Neural cell (in vitro differentiated cells): ENCODE results near the gene ACSL6. TPM values are rescaled to one million over a fixed set of nuclear protein-coding genes. Genes with fewer than 3 reads are reported as not detected.

ENCODE experiments used
- H2AFZ ChIP-seq: fragments of 200-600, 300-800 bp; sonication (generic), shearing (Covaris generic); 2 replicates; pipeline ENCODE4 v1.6.0; 2014; ENCODE audit warnings: low read depth, mild to moderate bottlenecking, antibody characterized with exemption, low read length, moderate library complexity
- H3F3A ChIP-seq: fragments of 200-600 bp; shearing (Covaris generic); 2 replicates; pipeline ENCODE4 v1.6.1; 2016; ENCODE audit warnings: mild to moderate bottlenecking, moderate library complexity, mixed read lengths, antibody characterized with exemption, low read length; ENCODE audit not compliant: insufficient read depth, poor library complexity, severe bottlenecking
- H3K27ac ChIP-seq: fragments of 200-600, 300-800 bp; sonication (generic), shearing (Covaris generic); 2 replicates; pipeline ENCODE4 v1.5.1; 2014; ENCODE audit warnings: mild to moderate bottlenecking, low read length, moderate library complexity
- H3K27me3 ChIP-seq: fragments of 300-800, 200-600 bp; sonication (generic), shearing (Covaris generic); 2 replicates; pipeline ENCODE4 v1.6.0; 2014; ENCODE audit warnings: mild to moderate bottlenecking, low read depth, low read length, moderate library complexity; ENCODE audit not compliant: insufficient read depth
- H3K36me3 ChIP-seq: fragments of 300-800, 200-600 bp; sonication (generic), shearing (Covaris generic); 2 replicates; pipeline ENCODE4 v1.5.1; 2014; ENCODE audit warnings: mild to moderate bottlenecking, antibody characterized with exemption, low read length, moderate library complexity; ENCODE audit not compliant: insufficient read depth
- H3K4me2 ChIP-seq: fragments of 300-800, 200-600 bp; sonication (generic), shearing (Covaris generic); 2 replicates; pipeline ENCODE4 v1.6.0; 2014; ENCODE audit warnings: mild to moderate bottlenecking, low read length
- H3K4me3 ChIP-seq: fragments of 300-800, 200-600 bp; sonication (generic), shearing (Covaris generic); 2 replicates; pipeline ENCODE4 v1.5.1; 2014; ENCODE audit warnings: mild to moderate bottlenecking, low read length, moderate library complexity
- H3K79me2 ChIP-seq: fragments of 200-600 bp; shearing (Covaris generic); replicated peaks from 2 replicates; pipeline ENCODE4 v1.6.0; 2014; ENCODE audit warnings: mild to moderate bottlenecking, low read length, moderate library complexity; ENCODE audit not compliant: insufficient read depth
- H3K9ac ChIP-seq: fragments of 300-800, 200-600 bp; sonication (generic), shearing (Covaris generic); 2 replicates; pipeline ENCODE4 v1.6.1; 2016; ENCODE audit warnings: mild to moderate bottlenecking, low read length, mixed read lengths
- H3K9me2 ChIP-seq: fragments of 200-600 bp; shearing (Covaris generic); 2 replicates; pipeline ENCODE4 v1.6.1; 2016; ENCODE audit warnings: mild to moderate bottlenecking, low read length, mixed read lengths; ENCODE audit not compliant: insufficient read depth
- H3K9me3 ChIP-seq: fragments of 200-600, 300-800 bp; sonication (generic), shearing (Covaris generic); 2 replicates; pipeline ENCODE4 v1.6.1; 2016; ENCODE audit warnings: mild to moderate bottlenecking, mixed run types, low read length, moderate library complexity, mixed read lengths
- H4K20me1 ChIP-seq: fragments of 200-600 bp; shearing (Covaris generic); 2 replicates; pipeline ENCODE4 v1.6.1; 2016; ENCODE audit warnings: mild to moderate bottlenecking, mixed run types; ENCODE audit not compliant: insufficient read depth
- EP300 ChIP-seq: fragments of 450-650 bp; conservative IDR thresholded peaks from 2 replicates; pipeline ENCODE4 v1.6.1; 2014; ENCODE audit warnings: antibody characterized with exemption, mild to moderate bottlenecking, moderate library complexity; ENCODE audit not compliant: poor library complexity, severe bottlenecking
- EZH2 ChIP-seq: fragments of 200-600, 300-800 bp; shearing (Covaris generic), sonication (generic); IDR thresholded peaks from 2 replicates; pipeline ENCODE4 v1.6.1; 2014; ENCODE audit warnings: antibody characterized with exemption, low read length, borderline replicate concordance, mild to moderate bottlenecking; ENCODE audit not compliant: insufficient read depth, poor library complexity, severe bottlenecking
- MXI1 ChIP-seq: fragments of 450-650 bp; conservative IDR thresholded peaks from 2 replicates; pipeline ENCODE4 v1.6.1; 2014; ENCODE audit warnings: antibody characterized with exemption, mild to moderate bottlenecking; ENCODE audit not compliant: poor library complexity, severe bottlenecking
- POLR2AphosphoS5 ChIP-seq: IDR thresholded peaks from 2 replicates; pipeline ENCODE4 v1.6.1; 2012
- RAD21 ChIP-seq: fragments of 450-650 bp; conservative IDR thresholded peaks from 2 replicates; pipeline ENCODE4 v1.6.1; 2014; ENCODE audit warnings: antibody characterized with exemption, mild to moderate bottlenecking, moderate library complexity
- SMC3 ChIP-seq: fragments of 450-650 bp; conservative IDR thresholded peaks from 2 replicates; pipeline ENCODE4 v1.6.1; 2014; ENCODE audit warnings: antibody characterized with exemption, mild to moderate bottlenecking, moderate library complexity; ENCODE audit not compliant: poor library complexity
- TAF1 ChIP-seq: IDR thresholded peaks from 2 replicates; pipeline ENCODE4 v1.6.1; 2012; ENCODE audit warnings: low read depth
- polyA plus RNA-seq: library from polyadenylated mRNA; depleted of rRNA; stranded (reverse); fragments of >200 nt; gene quantifications from 2 replicates; pipeline ENCODE4 v1.2.3, GENCODE V29; 2014
- TF ChIP-seq, protein P1 (sequence below): IDR thresholded peaks from 2 replicates; pipeline ENCODE4 v1.6.1; 2012; ENCODE audit warnings: borderline replicate concordance
- TF ChIP-seq, protein P2 (sequence below): fragments of 450-650 bp; IDR thresholded peaks from 2 replicates; pipeline ENCODE4 v1.5.1; 2014; ENCODE audit warnings: antibody characterized with exemption, mild to moderate bottlenecking, moderate library complexity; ENCODE audit not compliant: poor library complexity, severe bottlenecking

Gene ACSL6
- polyA plus RNA-seq, 1 donor from 2014 or later, result 30.5 TPM

DNA sequence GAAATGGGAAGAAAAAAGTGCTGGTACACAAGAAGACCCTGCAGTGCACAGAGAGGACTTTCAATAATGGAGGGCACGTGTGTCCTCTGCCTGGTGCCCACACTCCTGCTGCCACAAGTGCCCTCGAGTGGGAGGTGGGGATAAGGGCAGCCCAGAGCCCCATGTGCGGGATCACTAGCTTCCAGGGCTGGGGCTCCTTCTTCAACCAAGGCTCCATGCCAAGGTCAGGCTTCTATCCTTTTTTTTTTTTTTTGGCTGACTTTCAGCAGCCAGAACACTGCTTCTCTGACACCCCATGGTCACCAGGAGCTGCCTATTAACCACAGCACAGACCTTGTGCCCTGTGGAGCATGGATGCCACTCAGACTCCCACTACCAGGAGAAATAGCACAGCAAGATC lies 7.5 kb downstream of the ACSL6 start:
- H3K9ac ChIP-seq, result no peak overlapping the region
- H3K79me2 ChIP-seq, result no peaks in the 10 kb centered on the region
- no peak overlapping the region for H3K4me2 ChIP-seq
- no peaks in the 10 kb centered on the region for H3K9me3 ChIP-seq
- H2AFZ ChIP-seq, result no peak overlapping the region
- no peak for TF ChIP-seq EZH2
- no peak for TF ChIP-seq MXI1
- no peak for TF ChIP-seq RAD21
- TF ChIP-seq POLR2AphosphoS5, result no peak
- TF ChIP-seq EP300, result no peak
- TF ChIP-seq, protein P1, sequence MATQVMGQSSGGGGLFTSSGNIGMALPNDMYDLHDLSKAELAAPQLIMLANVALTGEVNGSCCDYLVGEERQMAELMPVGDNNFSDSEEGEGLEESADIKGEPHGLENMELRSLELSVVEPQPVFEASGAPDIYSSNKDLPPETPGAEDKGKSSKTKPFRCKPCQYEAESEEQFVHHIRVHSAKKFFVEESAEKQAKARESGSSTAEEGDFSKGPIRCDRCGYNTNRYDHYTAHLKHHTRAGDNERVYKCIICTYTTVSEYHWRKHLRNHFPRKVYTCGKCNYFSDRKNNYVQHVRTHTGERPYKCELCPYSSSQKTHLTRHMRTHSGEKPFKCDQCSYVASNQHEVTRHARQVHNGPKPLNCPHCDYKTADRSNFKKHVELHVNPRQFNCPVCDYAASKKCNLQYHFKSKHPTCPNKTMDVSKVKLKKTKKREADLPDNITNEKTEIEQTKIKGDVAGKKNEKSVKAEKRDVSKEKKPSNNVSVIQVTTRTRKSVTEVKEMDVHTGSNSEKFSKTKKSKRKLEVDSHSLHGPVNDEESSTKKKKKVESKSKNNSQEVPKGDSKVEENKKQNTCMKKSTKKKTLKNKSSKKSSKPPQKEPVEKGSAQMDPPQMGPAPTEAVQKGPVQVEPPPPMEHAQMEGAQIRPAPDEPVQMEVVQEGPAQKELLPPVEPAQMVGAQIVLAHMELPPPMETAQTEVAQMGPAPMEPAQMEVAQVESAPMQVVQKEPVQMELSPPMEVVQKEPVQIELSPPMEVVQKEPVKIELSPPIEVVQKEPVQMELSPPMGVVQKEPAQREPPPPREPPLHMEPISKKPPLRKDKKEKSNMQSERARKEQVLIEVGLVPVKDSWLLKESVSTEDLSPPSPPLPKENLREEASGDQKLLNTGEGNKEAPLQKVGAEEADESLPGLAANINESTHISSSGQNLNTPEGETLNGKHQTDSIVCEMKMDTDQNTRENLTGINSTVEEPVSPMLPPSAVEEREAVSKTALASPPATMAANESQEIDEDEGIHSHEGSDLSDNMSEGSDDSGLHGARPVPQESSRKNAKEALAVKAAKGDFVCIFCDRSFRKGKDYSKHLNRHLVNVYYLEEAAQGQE, result no peak
- no peak for TF ChIP-seq SMC3
- no peak for TF ChIP-seq TAF1
- TF ChIP-seq, protein P2, sequence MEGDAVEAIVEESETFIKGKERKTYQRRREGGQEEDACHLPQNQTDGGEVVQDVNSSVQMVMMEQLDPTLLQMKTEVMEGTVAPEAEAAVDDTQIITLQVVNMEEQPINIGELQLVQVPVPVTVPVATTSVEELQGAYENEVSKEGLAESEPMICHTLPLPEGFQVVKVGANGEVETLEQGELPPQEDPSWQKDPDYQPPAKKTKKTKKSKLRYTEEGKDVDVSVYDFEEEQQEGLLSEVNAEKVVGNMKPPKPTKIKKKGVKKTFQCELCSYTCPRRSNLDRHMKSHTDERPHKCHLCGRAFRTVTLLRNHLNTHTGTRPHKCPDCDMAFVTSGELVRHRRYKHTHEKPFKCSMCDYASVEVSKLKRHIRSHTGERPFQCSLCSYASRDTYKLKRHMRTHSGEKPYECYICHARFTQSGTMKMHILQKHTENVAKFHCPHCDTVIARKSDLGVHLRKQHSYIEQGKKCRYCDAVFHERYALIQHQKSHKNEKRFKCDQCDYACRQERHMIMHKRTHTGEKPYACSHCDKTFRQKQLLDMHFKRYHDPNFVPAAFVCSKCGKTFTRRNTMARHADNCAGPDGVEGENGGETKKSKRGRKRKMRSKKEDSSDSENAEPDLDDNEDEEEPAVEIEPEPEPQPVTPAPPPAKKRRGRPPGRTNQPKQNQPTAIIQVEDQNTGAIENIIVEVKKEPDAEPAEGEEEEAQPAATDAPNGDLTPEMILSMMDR, result no peak
- H4K20me1 ChIP-seq, result no peaks in the 10 kb centered on the region
- H3F3A ChIP-seq, result no peaks in the 10 kb centered on the region
- H3K9me2 ChIP-seq, result no peaks in the 10 kb centered on the region
- no peaks in the 10 kb centered on the region for H3K36me3 ChIP-seq
- no peak overlapping the region for H3K4me3 ChIP-seq
- no peaks in the 10 kb centered on the region for H3K27me3 ChIP-seq
- H3K27ac ChIP-seq, result no peak overlapping the region

DNA sequence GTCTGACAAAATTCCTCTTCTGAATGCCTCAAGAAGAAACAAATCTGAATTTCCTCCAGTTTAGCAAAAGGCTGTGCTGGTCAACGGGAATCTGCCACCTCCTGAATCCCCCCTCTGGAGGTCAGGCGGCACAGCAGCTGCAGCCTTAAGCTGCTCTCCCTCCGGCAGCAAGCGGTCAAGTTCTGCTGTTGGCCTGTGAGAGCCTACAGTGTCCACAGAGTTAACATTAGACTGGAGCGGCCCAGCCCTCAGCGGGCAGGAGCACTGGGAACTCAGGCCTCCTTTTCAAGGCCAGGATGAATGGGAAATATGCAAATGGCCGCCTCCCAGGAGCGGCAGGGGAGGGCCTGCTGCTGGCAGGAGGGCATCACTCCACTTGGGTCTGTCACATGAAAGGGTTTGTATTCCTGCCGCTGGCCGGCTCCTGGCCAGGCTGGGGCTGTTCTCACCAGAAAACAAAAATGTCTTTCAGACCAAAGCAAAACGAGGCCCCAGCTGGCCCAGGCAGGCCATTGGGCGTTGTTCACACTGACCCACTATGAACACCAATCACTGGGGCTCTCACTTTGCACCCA lies 8.2 kb downstream of the ACSL6 start:
- no peak overlapping the region for H3K9ac ChIP-seq
- H3K79me2 ChIP-seq, result no peaks in the 10 kb centered on the region
- no peaks in the 10 kb centered on the region for H3K27me3 ChIP-seq
- H3K9me2 ChIP-seq, result no peaks in the 10 kb centered on the region
- no peak overlapping the region for H3K4me3 ChIP-seq
- H4K20me1 ChIP-seq, result no peaks in the 10 kb centered on the region
- no peak overlapping the region for H2AFZ ChIP-seq
- H3F3A ChIP-seq, result no peaks in the 10 kb centered on the region
- H3K27ac ChIP-seq, result no peak overlapping the region
- no peaks in the 10 kb centered on the region for H3K36me3 ChIP-seq
- no peak overlapping the region for H3K4me2 ChIP-seq
- H3K9me3 ChIP-seq, result no peaks in the 10 kb centered on the region
- TF ChIP-seq RAD21, result no peak

DNA sequence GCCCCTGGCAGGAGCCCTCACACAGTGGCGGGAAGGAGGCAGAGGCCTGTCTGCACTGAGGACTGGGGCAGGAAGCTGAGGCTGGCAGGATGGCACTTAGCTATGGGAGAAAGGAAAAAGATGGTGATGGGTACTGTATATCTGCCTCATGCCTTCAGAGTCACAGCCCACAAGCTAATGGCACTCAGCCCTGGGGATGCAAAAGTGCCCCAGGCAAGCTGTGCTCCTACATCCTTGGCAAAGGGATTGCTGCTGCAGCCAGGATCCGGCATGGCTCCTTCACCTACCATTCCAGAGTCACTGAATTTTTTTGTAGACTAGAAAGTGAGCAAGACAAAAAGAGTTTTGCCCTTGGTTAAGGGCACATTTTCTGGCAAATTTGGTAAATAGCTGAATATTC lies 8.7 kb downstream of the ACSL6 start:
- H3K9ac ChIP-seq, result no peak overlapping the region
- no peak overlapping the region for H3K4me2 ChIP-seq
- H3K79me2 ChIP-seq, result no peaks in the 10 kb centered on the region
- no peaks in the 10 kb centered on the region for H3K36me3 ChIP-seq
- no peak overlapping the region for H3K4me3 ChIP-seq
- H3K9me2 ChIP-seq, result no peaks in the 10 kb centered on the region
- no peaks in the 10 kb centered on the region for H3K9me3 ChIP-seq
- no peak for TF ChIP-seq POLR2AphosphoS5
- no peak for TF ChIP-seq RAD21
- TF ChIP-seq, protein P1, result no peak
- TF ChIP-seq EZH2, result no peak
- TF ChIP-seq, protein P2, result no peak
- no peak for TF ChIP-seq MXI1
- TF ChIP-seq SMC3, result no peak
- no peak for TF ChIP-seq EP300
- TF ChIP-seq TAF1, result no peak
- no peaks in the 10 kb centered on the region for H3K27me3 ChIP-seq
- no peak overlapping the region for H2AFZ ChIP-seq
- no peaks in the 10 kb centered on the region for H3F3A ChIP-seq
- H4K20me1 ChIP-seq, result no peaks in the 10 kb centered on the region
- no peak overlapping the region for H3K27ac ChIP-seq
